ENCODE data around the gene TSPAN14.

- TF ChIP-seq CTCF (IDR thresholded peaks at IDR 0.05; ENCODE audit: insufficient read depth, low read length, poor library complexity, severe bottlenecking) (no peak), EZH2phosphoT487 (conservative IDR thresholded peaks at IDR 0.05; ENCODE audit: low read length) (no peak)
Measured at GRCh38 chr10:80473096-80473657, 19.1 kb downstream of the TSPAN14 start.
